Measurements from ENCODE around the gene BABAM2.

DNA sequence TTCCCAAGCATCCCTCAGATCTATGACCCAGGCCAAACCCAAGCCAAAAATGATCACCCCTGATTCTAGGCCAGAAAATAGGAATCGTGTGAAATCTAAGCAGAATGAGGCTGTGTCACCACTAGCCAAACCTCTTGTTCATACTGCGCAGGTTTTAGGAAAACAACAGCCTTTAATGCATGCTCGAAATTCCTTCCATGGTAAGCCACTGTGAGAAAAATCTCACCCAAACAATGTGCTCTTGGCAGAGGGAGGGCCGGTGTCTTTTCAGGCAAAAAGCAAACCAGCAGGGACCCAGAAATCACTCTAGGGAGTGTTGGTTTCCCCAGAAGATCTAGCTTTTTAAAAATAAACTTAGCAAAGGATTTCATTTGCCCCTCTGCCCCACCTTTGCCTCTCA is 430.9 kb downstream of the BABAM2 start:
- no peak for TF ChIP-seq BHLHE40 (IDR thresholded peaks at IDR 0.05; ENCODE audit: borderline replicate concordance)
- TF ChIP-seq ZNF384 (IDR thresholded peaks at IDR 0.05) = no peak
- no peak for TF ChIP-seq TARDBP (IDR thresholded peaks at IDR 0.05)
- TF ChIP-seq, protein P1, sequence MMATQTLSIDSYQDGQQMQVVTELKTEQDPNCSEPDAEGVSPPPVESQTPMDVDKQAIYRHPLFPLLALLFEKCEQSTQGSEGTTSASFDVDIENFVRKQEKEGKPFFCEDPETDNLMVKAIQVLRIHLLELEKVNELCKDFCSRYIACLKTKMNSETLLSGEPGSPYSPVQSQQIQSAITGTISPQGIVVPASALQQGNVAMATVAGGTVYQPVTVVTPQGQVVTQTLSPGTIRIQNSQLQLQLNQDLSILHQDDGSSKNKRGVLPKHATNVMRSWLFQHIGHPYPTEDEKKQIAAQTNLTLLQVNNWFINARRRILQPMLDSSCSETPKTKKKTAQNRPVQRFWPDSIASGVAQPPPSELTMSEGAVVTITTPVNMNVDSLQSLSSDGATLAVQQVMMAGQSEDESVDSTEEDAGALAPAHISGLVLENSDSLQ (IDR thresholded peaks at IDR 0.05) = no peak
- TF ChIP-seq HDGF (IDR thresholded peaks at IDR 0.05; ENCODE audit: borderline replicate concordance) = no peak
- no peak for TF ChIP-seq NFRKB (IDR thresholded peaks at IDR 0.05)
- TF ChIP-seq FOXA1 (IDR thresholded peaks at IDR 0.05) = no peak
- no peak for TF ChIP-seq FOXM1 (IDR thresholded peaks at IDR 0.05; ENCODE audit: borderline replicate concordance)
- no peak for TF ChIP-seq ELF4 (IDR thresholded peaks at IDR 0.05)
- no peak for TF ChIP-seq SUZ12 (IDR thresholded peaks at IDR 0.05)
- TF ChIP-seq FOXK2 (IDR thresholded peaks at IDR 0.05) = no peak

Measured in HEK293T (cell line).